ENCODE results near the gene KANSL1.

DNA sequence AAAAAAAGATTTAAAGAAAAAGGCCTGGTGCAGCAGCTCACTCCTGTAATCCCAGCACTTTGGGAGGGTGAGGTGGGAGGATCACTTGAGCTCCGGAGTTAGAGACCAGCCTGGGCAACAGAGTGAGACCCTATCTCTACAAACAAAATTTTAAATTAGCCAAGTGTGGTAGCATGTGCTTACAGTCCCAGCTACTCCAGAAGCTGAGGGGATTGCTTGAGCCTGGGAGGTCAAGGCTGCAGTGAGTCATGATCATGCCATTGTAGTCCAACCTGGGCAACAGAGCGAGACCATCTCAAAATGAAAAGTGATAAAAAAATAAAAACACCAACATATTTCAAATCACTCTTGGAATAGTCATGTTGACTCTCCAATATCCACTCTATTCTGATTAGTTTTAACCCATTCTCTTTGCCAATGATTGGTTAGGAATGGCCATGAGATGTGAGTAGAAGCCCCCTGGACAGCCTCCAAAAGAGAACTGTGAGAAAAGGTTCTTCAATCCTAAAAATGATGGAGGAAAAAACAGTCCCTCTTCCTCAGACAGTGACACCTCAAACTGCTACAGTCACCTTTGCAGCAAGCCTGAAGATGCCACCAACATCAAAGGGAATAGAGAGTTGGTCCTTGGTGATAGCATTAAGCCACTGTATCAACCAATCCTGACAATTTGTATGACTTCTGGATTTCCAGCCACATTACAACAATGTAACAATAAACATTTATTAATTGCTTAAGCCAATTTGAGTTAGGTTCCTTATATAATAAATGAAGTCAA lies 2.9 kb upstream of the KANSL1 start:
- TF ChIP-seq, protein P1, sequence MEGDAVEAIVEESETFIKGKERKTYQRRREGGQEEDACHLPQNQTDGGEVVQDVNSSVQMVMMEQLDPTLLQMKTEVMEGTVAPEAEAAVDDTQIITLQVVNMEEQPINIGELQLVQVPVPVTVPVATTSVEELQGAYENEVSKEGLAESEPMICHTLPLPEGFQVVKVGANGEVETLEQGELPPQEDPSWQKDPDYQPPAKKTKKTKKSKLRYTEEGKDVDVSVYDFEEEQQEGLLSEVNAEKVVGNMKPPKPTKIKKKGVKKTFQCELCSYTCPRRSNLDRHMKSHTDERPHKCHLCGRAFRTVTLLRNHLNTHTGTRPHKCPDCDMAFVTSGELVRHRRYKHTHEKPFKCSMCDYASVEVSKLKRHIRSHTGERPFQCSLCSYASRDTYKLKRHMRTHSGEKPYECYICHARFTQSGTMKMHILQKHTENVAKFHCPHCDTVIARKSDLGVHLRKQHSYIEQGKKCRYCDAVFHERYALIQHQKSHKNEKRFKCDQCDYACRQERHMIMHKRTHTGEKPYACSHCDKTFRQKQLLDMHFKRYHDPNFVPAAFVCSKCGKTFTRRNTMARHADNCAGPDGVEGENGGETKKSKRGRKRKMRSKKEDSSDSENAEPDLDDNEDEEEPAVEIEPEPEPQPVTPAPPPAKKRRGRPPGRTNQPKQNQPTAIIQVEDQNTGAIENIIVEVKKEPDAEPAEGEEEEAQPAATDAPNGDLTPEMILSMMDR (IDR thresholded peaks at IDR 0.05), result no peak
- TF ChIP-seq GTF2I (CRISPR knock-in tag; conservative IDR thresholded peaks at IDR 0.05), result no peak
- no peak for TF ChIP-seq ATF6 (CRISPR knock-in tag; IDR thresholded peaks at IDR 0.05)
- TF ChIP-seq, protein P2, sequence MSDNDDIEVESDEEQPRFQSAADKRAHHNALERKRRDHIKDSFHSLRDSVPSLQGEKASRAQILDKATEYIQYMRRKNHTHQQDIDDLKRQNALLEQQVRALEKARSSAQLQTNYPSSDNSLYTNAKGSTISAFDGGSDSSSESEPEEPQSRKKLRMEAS (CRISPR knock-in tag; IDR thresholded peaks at IDR 0.05), result no peak
- TF ChIP-seq ZNF232 (CRISPR knock-in tag; IDR thresholded peaks at IDR 0.05), result no peak
- TF ChIP-seq NR1H2 (CRISPR knock-in tag; IDR thresholded peaks at IDR 0.05), result no peak
- no peak for TF ChIP-seq NR3C1 (CRISPR knock-in tag; conservative IDR thresholded peaks at IDR 0.05; ENCODE audit: low read depth)
- TF ChIP-seq GABPB1 (CRISPR knock-in tag; IDR thresholded peaks at IDR 0.05), result no peak
- TF ChIP-seq, protein P3, sequence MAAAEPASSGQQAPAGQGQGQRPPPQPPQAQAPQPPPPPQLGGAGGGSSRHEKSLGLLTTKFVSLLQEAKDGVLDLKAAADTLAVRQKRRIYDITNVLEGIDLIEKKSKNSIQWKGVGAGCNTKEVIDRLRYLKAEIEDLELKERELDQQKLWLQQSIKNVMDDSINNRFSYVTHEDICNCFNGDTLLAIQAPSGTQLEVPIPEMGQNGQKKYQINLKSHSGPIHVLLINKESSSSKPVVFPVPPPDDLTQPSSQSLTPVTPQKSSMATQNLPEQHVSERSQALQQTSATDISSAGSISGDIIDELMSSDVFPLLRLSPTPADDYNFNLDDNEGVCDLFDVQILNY (CRISPR knock-in tag; IDR thresholded peaks at IDR 0.05), result no peak
- TF ChIP-seq USF2 (CRISPR knock-in tag; IDR thresholded peaks at IDR 0.05), result no peak
- TF ChIP-seq ATF1 (CRISPR knock-in tag; IDR thresholded peaks at IDR 0.05), result no peak

Data from WTC11 (cell line).